HEK293 (cell line): ENCODE measurements around the gene FGF23.

ENCODE experiments used
- CTCF ChIA-PET: fragments of 350-600 bp; formaldehyde crosslinking; extraction: SDS; loops from one replicate; lab custom pipeline; 2021; ENCODE audit warnings: antibody characterized with exemption; lab: Yijun Ruan, JAX
- POLR2A ChIA-PET: fragments of 300-600 bp; formaldehyde crosslinking; extraction: SDS; loops from one replicate; lab custom pipeline; 2020; ENCODE audit warnings: antibody characterized with exemption, inconsistent platforms; lab: Yijun Ruan, JAX
- H3K27ac ChIP-seq: fragments of 200-500 bp; sonication (Bioruptor generic); 2 replicates; pipeline ENCODE4 v1.5.1; 2014; ENCODE audit warnings: low read depth, low read length, control low read depth, inconsistent platforms; ENCODE audit errors: extremely low read depth
- H3K36me3 ChIP-seq, 2 experiments: fragments of 200-500 bp in 1 of 2; sonication (Bioruptor generic) in 1 of 2; 1 replicate in 1 of 2; 2 replicates in 1 of 2; pipeline ENCODE4 v1.5.1; 2014 to 2017; ENCODE audit warnings: inconsistent platforms in 2 of 2, low read length in 2 of 2; ENCODE audit not compliant: control insufficient read depth in 2 of 2, insufficient read depth in 1 of 2
- H3K4me1 ChIP-seq: fragments of 200-500 bp; sonication (Bioruptor generic); 2 replicates; pipeline ENCODE4 v1.5.1; 2014; ENCODE audit warnings: mild to moderate bottlenecking, low read length, inconsistent platforms; ENCODE audit not compliant: control insufficient read depth, insufficient read depth
- H3K4me3 ChIP-seq: 2 replicates; pipeline ENCODE4 v1.5.1; 2011; ENCODE audit warnings: low read depth, mild to moderate bottlenecking, control low read depth, low read length, moderate library complexity
- H3K9me3 ChIP-seq: fragments of 200-500 bp; sonication (Bioruptor generic); 2 replicates; pipeline ENCODE4 v1.5.1; 2014; ENCODE audit warnings: low read depth, low read length, inconsistent platforms; ENCODE audit not compliant: control insufficient read depth, insufficient read depth
- ZNF157 ChIP-seq: fragments of 450-650 bp; formaldehyde crosslinking; IDR thresholded peaks from 2 replicates; pipeline ENCODE4 v1.5.1; 2016; ENCODE audit warnings: missing biosample characterization, missing genetic modification characterization
- ZNF184 ChIP-seq: fragments of 450-650 bp; IDR thresholded peaks from 2 replicates; pipeline ENCODE4 v1.5.1; 2018; ENCODE audit warnings: missing biosample characterization, mild to moderate bottlenecking, missing genetic modification characterization
- ZNF223 ChIP-seq: fragments of 450-650 bp; formaldehyde crosslinking; IDR thresholded peaks from 2 replicates; pipeline ENCODE4 v1.5.1; 2016; ENCODE audit warnings: missing biosample characterization, missing genetic modification characterization
- ZNF23 ChIP-seq: fragments of 450-650 bp; formaldehyde crosslinking; IDR thresholded peaks from 2 replicates; pipeline ENCODE4 v1.5.1; 2016; ENCODE audit warnings: missing biosample characterization, missing genetic modification characterization, borderline replicate concordance
- ZNF302 ChIP-seq: fragments of 450-650 bp; formaldehyde crosslinking; IDR thresholded peaks from 2 replicates; pipeline ENCODE4 v1.5.1; 2016; ENCODE audit warnings: missing biosample characterization, missing genetic modification characterization, low read depth
- ZNF350 ChIP-seq: fragments of 450-650 bp; formaldehyde crosslinking; IDR thresholded peaks from 2 replicates; pipeline ENCODE4 v1.5.0; 2017; ENCODE audit warnings: missing biosample characterization, mild to moderate bottlenecking, missing genetic modification characterization
- ZNF416 ChIP-seq: fragments of 450-650 bp; formaldehyde crosslinking; IDR thresholded peaks from 2 replicates; pipeline ENCODE4 v1.5.1; 2016; ENCODE audit warnings: missing biosample characterization, missing genetic modification characterization
- ZNF529 ChIP-seq: fragments of 450-650 bp; formaldehyde crosslinking; IDR thresholded peaks from 2 replicates; pipeline ENCODE4 v1.5.1; 2017; ENCODE audit warnings: missing genetic modification characterization, missing biosample characterization; ENCODE audit not compliant: insufficient replicate concordance
- ZNF610 ChIP-seq: fragments of 450-650 bp; formaldehyde crosslinking; IDR thresholded peaks from 2 replicates; pipeline ENCODE4 v1.5.1; 2016; ENCODE audit warnings: missing biosample characterization, missing genetic modification characterization, borderline replicate concordance
- ZNF654 ChIP-seq: fragments of 450-650 bp; formaldehyde crosslinking; IDR thresholded peaks from 2 replicates; pipeline ENCODE4 v1.5.1; 2016; ENCODE audit warnings: low read depth, missing biosample characterization, missing genetic modification characterization
- ZNF837 ChIP-seq: fragments of 450-650 bp; formaldehyde crosslinking; IDR thresholded peaks from 2 replicates; pipeline ENCODE4 v1.5.1; 2016; ENCODE audit warnings: missing biosample characterization, missing genetic modification characterization
- TF ChIP-seq, protein P1 (sequence below): fragments of 450-650 bp; formaldehyde crosslinking; IDR thresholded peaks from 2 replicates; pipeline ENCODE4 v1.5.1; 2016; ENCODE audit warnings: missing biosample characterization, missing genetic modification characterization
- TF ChIP-seq, protein P2 (sequence below): fragments of 450-650 bp; IDR thresholded peaks from 2 replicates; pipeline ENCODE4 v1.5.1; 2018; ENCODE audit warnings: missing biosample characterization, missing genetic modification characterization
- TF ChIP-seq, protein P3 (sequence below): fragments of 450-650 bp; formaldehyde crosslinking; IDR thresholded peaks from 2 replicates; pipeline ENCODE4 v1.5.0; 2017; ENCODE audit warnings: missing biosample characterization, missing genetic modification characterization, borderline replicate concordance
- TF ChIP-seq, protein P4 (sequence below): fragments of 450-650 bp; formaldehyde crosslinking; IDR thresholded peaks from 2 replicates; pipeline ENCODE4 v1.5.1; 2016; ENCODE audit warnings: missing biosample characterization, missing genetic modification characterization
- TF ChIP-seq, protein P5 (sequence below): fragments of 450-650 bp; formaldehyde crosslinking; IDR thresholded peaks from 2 replicates; pipeline ENCODE4 v1.5.1; 2017; ENCODE audit warnings: missing biosample characterization, missing genetic modification characterization
- TF ChIP-seq, protein P6 (sequence below): fragments of 450-650 bp; formaldehyde crosslinking; IDR thresholded peaks from 2 replicates; pipeline ENCODE4 v1.5.1; 2016; ENCODE audit warnings: missing biosample characterization, missing genetic modification characterization

Gene FGF23

DNA sequence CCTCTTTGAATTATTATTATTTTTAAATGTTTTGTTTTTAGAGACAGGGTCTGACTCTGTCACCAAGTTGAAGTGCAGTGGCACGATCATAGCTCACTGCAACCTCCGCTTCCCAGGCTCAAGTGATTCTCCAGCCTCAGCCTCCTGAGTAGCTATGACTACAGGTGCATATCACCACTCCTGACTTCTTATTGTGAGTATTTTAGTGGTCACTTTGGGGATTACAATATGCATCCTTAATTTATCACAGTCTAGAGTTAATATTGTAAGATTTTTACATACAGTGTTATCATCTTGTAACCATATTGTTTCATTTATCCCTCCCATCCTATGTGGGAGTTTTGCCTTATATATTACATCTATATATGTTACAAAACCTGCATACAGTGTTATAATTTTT lies 13.4 kb downstream of the FGF23 start (continued):
- TF ChIP-seq ZNF529 (tag by site-specific recombination): no peak
- no peak for TF ChIP-seq ZNF610 (tag by site-specific recombination)
- TF ChIP-seq, protein P1, sequence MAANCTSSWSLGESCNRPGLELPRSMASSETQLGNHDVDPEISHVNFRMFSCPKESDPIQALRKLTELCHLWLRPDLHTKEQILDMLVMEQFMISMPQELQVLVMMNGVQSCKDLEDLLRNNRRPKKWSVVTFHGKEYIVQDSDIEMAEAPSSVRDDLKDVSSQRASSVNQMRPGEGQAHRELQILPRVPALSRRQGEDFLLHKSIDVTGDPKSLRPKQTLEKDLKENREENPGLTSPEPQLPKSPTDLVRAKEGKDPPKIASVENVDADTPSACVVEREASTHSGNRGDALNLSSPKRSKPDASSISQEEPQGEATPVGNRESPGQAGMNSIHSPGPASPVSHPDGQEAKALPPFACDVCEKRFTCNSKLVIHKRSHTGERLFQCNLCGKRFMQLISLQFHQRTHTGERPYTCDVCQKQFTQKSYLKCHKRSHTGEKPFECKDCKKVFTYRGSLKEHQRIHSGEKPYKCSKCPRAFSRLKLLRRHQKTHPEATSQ (tag by site-specific recombination): no peak
- TF ChIP-seq, protein P2, sequence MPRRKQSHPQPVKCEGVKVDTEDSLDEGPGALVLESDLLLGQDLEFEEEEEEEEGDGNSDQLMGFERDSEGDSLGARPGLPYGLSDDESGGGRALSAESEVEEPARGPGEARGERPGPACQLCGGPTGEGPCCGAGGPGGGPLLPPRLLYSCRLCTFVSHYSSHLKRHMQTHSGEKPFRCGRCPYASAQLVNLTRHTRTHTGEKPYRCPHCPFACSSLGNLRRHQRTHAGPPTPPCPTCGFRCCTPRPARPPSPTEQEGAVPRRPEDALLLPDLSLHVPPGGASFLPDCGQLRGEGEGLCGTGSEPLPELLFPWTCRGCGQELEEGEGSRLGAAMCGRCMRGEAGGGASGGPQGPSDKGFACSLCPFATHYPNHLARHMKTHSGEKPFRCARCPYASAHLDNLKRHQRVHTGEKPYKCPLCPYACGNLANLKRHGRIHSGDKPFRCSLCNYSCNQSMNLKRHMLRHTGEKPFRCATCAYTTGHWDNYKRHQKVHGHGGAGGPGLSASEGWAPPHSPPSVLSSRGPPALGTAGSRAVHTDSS (tag by site-specific recombination): no peak
- TF ChIP-seq ZNF184 (tag by site-specific recombination): no peak
- TF ChIP-seq, protein P3, sequence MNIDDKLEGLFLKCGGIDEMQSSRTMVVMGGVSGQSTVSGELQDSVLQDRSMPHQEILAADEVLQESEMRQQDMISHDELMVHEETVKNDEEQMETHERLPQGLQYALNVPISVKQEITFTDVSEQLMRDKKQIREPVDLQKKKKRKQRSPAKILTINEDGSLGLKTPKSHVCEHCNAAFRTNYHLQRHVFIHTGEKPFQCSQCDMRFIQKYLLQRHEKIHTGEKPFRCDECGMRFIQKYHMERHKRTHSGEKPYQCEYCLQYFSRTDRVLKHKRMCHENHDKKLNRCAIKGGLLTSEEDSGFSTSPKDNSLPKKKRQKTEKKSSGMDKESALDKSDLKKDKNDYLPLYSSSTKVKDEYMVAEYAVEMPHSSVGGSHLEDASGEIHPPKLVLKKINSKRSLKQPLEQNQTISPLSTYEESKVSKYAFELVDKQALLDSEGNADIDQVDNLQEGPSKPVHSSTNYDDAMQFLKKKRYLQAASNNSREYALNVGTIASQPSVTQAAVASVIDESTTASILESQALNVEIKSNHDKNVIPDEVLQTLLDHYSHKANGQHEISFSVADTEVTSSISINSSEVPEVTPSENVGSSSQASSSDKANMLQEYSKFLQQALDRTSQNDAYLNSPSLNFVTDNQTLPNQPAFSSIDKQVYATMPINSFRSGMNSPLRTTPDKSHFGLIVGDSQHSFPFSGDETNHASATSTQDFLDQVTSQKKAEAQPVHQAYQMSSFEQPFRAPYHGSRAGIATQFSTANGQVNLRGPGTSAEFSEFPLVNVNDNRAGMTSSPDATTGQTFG: no peak
- TF ChIP-seq ZNF157 (tag by site-specific recombination): no peak

DNA sequence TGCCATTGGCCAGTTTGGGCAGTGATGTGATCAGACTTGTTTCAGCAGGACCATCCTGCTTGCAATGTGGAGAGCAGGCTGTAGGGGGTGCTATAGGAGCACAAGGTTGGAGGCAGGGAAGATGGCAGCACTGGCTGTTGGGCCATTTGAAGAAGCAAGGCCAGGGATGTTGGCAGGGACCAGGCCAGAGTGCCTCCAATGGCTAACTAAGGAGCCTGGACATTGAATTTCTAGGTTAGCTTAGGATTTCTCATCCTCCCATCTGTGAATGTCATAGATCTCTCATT lies 23.5 kb downstream of the FGF23 start:
- POLR2A ChIA-PET: no interaction called here
- TF ChIP-seq, protein P4, sequence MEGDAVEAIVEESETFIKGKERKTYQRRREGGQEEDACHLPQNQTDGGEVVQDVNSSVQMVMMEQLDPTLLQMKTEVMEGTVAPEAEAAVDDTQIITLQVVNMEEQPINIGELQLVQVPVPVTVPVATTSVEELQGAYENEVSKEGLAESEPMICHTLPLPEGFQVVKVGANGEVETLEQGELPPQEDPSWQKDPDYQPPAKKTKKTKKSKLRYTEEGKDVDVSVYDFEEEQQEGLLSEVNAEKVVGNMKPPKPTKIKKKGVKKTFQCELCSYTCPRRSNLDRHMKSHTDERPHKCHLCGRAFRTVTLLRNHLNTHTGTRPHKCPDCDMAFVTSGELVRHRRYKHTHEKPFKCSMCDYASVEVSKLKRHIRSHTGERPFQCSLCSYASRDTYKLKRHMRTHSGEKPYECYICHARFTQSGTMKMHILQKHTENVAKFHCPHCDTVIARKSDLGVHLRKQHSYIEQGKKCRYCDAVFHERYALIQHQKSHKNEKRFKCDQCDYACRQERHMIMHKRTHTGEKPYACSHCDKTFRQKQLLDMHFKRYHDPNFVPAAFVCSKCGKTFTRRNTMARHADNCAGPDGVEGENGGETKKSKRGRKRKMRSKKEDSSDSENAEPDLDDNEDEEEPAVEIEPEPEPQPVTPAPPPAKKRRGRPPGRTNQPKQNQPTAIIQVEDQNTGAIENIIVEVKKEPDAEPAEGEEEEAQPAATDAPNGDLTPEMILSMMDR (tag by site-specific recombination): 0 out of 2 replicates have a peak, but pooled peaks have one; percentile 41
- no peak for TF ChIP-seq ZNF416 (tag by site-specific recombination)
- peak; percentile 49 for TF ChIP-seq ZNF654 (tag by site-specific recombination)
- no peaks in the 10 kb centered on the region for H3K4me1 ChIP-seq
- no peak overlapping the region for H3K4me3 ChIP-seq
- no peaks in the 10 kb centered on the region for H3K9me3 ChIP-seq
- CTCF ChIA-PET: interaction anchor here (0.6 to 1.2 kb wide), 4 partner anchors 15 to 626 kb away, joined by 3 to 4 read pairs (median 3); no protein-coding TSS in a partner anchor
- H3K36me3 ChIP-seq: peaks cover 10 to 30% of the 10 kb centered on the region in 2 experiments
- no peak overlapping the region for H3K27ac ChIP-seq

DNA sequence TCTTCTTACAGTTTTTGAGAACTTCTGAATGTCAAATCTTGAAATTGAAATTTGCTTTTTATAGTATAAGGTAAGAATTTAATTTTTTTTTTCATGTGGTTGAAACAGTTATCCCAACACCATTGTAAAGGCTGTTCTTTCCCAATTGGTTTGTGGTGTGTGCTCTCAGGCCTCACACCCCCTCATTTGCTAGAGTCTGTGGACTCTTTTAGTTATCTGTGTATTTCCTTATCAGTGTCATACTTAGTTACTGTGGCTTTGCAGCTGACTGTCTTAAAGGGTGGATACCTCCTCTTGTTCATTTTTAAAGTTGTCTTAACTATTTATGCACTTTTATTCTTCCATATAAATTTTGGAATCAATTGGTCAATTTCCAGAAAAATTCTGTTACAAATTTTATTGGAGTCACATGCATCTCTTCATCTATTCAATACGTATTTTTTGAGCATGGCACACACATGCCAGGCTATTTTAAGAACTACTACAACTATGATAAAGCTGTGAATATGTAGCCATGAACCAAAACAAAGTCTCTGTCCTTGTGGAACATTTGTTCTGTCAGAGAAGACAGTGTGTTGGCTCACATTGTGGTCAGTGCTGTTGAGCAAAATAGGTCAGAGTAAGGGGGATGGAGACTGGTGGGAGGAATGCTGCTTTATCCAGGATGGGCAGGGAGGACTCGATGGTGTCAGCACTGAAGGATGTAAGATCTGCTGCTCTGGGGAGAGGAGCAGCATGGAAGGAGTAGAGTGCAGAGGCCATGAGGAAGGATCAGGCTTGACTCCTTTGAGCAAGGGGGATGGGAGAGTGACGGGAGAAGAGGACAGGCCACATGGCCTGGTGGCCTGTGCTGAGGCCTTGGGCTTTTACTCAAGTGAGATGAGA lies 24.1 kb downstream of the FGF23 start:
- no peak overlapping the region for H3K27ac ChIP-seq
- POLR2A ChIA-PET: no interaction called here
- H3K4me1 ChIP-seq: no peaks in the 10 kb centered on the region
- CTCF ChIA-PET: interaction anchor here (0.6 to 1.2 kb wide), 4 partner anchors 14 to 404 kb away, joined by 3 to 6 read pairs (median 4); no protein-coding TSS in a partner anchor
- TF ChIP-seq ZNF837: no peak
- TF ChIP-seq ZNF350 (tag by site-specific recombination): no peak
- TF ChIP-seq, protein P5, sequence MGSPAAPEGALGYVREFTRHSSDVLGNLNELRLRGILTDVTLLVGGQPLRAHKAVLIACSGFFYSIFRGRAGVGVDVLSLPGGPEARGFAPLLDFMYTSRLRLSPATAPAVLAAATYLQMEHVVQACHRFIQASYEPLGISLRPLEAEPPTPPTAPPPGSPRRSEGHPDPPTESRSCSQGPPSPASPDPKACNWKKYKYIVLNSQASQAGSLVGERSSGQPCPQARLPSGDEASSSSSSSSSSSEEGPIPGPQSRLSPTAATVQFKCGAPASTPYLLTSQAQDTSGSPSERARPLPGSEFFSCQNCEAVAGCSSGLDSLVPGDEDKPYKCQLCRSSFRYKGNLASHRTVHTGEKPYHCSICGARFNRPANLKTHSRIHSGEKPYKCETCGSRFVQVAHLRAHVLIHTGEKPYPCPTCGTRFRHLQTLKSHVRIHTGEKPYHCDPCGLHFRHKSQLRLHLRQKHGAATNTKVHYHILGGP (tag by site-specific recombination): no peak
- TF ChIP-seq, protein P6, sequence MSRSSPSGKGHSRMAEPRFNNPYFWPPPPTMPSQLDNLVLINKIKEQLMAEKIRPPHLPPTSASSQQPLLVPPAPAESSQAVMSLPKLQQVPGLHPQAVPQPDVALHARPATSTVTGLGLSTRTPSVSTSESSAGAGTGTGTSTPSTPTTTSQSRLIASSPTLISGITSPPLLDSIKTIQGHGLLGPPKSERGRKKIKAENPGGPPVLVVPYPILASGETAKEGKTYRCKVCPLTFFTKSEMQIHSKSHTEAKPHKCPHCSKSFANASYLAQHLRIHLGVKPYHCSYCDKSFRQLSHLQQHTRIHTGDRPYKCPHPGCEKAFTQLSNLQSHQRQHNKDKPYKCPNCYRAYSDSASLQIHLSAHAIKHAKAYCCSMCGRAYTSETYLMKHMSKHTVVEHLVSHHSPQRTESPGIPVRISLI (tag by site-specific recombination): no peak
- TF ChIP-seq ZNF23: no peak
- TF ChIP-seq ZNF302 (tag by site-specific recombination): no peak
- TF ChIP-seq ZNF223 (tag by site-specific recombination): no peak
- H3K4me3 ChIP-seq: no peak overlapping the region
- H3K9me3 ChIP-seq: no peaks in the 10 kb centered on the region
- H3K36me3 ChIP-seq: peaks cover 10 to 33% of the 10 kb centered on the region in 2 experiments
